ENCODE results near the gene ITGAL.

- TF ChIP-seq, protein P1, sequence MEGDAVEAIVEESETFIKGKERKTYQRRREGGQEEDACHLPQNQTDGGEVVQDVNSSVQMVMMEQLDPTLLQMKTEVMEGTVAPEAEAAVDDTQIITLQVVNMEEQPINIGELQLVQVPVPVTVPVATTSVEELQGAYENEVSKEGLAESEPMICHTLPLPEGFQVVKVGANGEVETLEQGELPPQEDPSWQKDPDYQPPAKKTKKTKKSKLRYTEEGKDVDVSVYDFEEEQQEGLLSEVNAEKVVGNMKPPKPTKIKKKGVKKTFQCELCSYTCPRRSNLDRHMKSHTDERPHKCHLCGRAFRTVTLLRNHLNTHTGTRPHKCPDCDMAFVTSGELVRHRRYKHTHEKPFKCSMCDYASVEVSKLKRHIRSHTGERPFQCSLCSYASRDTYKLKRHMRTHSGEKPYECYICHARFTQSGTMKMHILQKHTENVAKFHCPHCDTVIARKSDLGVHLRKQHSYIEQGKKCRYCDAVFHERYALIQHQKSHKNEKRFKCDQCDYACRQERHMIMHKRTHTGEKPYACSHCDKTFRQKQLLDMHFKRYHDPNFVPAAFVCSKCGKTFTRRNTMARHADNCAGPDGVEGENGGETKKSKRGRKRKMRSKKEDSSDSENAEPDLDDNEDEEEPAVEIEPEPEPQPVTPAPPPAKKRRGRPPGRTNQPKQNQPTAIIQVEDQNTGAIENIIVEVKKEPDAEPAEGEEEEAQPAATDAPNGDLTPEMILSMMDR (CRISPR knock-in tag; IDR thresholded peaks at IDR 0.05), result no peak
- TF ChIP-seq ZNF614 (CRISPR knock-in tag; IDR thresholded peaks at IDR 0.05; ENCODE audit: borderline replicate concordance) (no peak), ZNF326 (CRISPR knock-in tag; IDR thresholded peaks at IDR 0.05; ENCODE audit: borderline replicate concordance) (no peak), HNF4A (CRISPR knock-in tag; IDR thresholded peaks at IDR 0.05) (no peak), ZNF747 (CRISPR knock-in tag; IDR thresholded peaks at IDR 0.05; ENCODE audit: borderline replicate concordance) (no peak), POLR2A (IDR thresholded peaks at IDR 0.05; ENCODE audit: insufficient read depth in 1 of 2, low read depth in 2 of 2, low read length in 2 of 2) (no peak)
Measured at GRCh38 chr16:30481381-30481780, 8.8 kb downstream of the ITGAL start.
